Measurements from ENCODE around the gene ATP5ME. TPM values are rescaled to one million over a fixed set of nuclear protein-coding genes. Genes with fewer than 3 reads are reported as not detected.

ATP5ME gene
- total and polyA plus RNA-seq, 2 of the 13 experiments (the other 11 are each of a cell fraction or from before 2014, with no cell fraction given): 305 to 753 TPM

GRCh38 chr4:658681-659667 is 15.1 kb downstream of the ATP5ME start (continued):
- TF ChIP-seq BRF2 (CRISPR knock-in tag; IDR thresholded peaks at IDR 0.05) (no peak), AGO2 (optimal IDR thresholded peaks at IDR 0.05; ENCODE audit: low read depth, low read length) (no peak), ZBTB4 (CRISPR knock-in tag; IDR thresholded peaks at IDR 0.05; ENCODE audit: borderline replicate concordance) (no peak), PLRG1 (conservative IDR thresholded peaks at IDR 0.05) (no peak), ZFP91 (CRISPR knock-in tag; IDR thresholded peaks at IDR 0.05; ENCODE audit: borderline replicate concordance) (peak; percentile 22; the same call in 1 of the 2 replicates), ZNF367 (CRISPR knock-in tag; IDR thresholded peaks at IDR 0.05; ENCODE audit: borderline replicate concordance) (no peak), ZNF44 (CRISPR knock-in tag; IDR thresholded peaks at IDR 0.05) (no peak), NCOA1 (CRISPR knock-in tag; IDR thresholded peaks at IDR 0.05) (no peak), ZBTB43 (CRISPR knock-in tag; conservative IDR thresholded peaks at IDR 0.05) (peak; percentile 100), ELF1 (CRISPR knock-in tag; IDR thresholded peaks at IDR 0.05) (no peak), NFRKB (IDR thresholded peaks at IDR 0.05) (no peak), ATM (IDR thresholded peaks at IDR 0.05; ENCODE audit: borderline replicate concordance) (no peak), ZMYM3 (CRISPR knock-in tag; IDR thresholded peaks at IDR 0.05) (0 out of 2 replicates have a peak, but pooled peaks have one; percentile 11), SNAPC4 (CRISPR knock-in tag; IDR thresholded peaks at IDR 0.05) (no peak), HCFC1 (IDR thresholded peaks at IDR 0.05; ENCODE audit: low read depth, low read length) (no peak), EHMT2 (IDR thresholded peaks at IDR 0.05; ENCODE audit: borderline replicate concordance, low read depth, low read length) (no peak)

All from HepG2 (cell line).